ENCODE measurements around the gene FUT1. TPM values are rescaled to one million over a fixed set of nuclear protein-coding genes. Genes with fewer than 3 reads are reported as not detected.

FUT1 gene
- 0.17 and 1.8 TPM in 2 replicates for total RNA-seq

DNA sequence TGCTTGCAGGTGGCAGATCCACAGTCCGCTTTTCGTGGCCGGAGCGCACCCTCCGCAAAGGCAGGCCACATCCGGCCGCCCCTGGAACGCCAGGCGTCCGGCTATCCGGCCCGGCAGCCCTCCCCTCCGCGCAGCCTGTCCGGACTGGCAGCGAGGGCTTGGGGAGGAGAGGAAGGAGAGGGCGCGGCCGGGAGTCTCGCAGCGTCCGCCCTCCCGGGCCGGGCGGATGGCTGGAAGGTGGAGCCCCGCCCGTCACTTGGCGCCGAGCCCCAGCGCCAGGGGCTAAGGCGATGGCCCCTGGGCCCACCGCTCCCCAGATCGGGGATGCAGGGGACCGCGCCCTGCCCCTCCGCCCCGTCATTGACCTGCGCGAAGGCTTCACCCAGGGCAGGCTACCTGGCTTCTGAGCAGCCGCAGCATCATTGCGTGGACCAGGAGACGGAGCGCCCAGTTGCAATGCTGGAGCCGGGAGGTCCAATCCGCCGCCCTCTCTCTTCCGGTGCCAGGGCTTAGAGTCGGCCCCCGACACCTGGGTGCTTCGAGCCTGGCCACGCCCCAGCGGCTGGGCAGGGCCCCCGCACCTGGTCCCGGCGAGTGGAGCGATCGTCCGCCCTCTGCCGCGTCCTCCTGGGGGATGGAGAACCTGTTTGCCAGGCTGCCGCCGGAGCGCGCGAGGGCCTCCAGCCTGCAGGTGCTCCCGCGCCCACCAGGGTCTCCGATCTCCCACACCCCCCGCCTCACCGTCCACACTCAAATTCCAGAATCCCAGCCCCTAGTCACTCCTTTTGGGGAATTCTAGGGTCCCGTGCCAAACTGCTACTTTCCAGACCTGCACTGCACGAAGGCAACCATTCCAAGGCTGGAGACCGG is at the start of gene FUT1:
FUT1 (minus strand) TSS at position 146 of the 870 bp plus-strand sequence. CDS start 1,360 bp downstream, outside the sequence.

DNA sequence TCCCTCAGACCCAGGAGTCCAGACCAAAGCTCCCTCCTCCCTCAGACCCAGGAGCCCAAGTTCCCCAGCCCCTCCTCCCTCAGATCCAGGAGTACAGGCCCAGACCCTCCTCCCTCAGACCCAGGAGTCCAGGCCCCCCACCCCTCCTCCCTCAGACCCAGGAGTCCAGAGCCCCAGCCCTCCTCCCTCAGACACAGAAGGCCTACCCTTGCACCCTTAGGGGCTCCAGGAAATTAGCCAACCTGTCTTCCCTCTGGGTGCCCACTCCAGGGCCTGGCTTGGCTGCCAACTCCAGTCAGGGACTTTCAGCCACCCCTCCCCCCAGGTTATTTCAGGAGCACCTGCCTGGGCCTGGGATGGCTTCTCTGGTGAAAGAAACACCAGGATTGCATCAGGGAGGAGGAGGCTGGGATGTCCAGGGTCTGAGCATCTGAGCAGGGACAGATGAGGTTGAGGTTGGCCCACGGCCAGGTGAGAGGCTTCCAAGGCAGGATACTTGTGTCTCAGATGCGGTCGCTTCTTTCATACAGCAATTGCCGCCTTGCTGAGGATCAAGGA is 2.7 kb upstream of the FUT1 start, which contains the start of gene FGF21:
FGF21 (plus strand) TSS at position 441 of the 558 bp plus-strand sequence. CDS start 713 bp downstream, outside the sequence.

DNA sequence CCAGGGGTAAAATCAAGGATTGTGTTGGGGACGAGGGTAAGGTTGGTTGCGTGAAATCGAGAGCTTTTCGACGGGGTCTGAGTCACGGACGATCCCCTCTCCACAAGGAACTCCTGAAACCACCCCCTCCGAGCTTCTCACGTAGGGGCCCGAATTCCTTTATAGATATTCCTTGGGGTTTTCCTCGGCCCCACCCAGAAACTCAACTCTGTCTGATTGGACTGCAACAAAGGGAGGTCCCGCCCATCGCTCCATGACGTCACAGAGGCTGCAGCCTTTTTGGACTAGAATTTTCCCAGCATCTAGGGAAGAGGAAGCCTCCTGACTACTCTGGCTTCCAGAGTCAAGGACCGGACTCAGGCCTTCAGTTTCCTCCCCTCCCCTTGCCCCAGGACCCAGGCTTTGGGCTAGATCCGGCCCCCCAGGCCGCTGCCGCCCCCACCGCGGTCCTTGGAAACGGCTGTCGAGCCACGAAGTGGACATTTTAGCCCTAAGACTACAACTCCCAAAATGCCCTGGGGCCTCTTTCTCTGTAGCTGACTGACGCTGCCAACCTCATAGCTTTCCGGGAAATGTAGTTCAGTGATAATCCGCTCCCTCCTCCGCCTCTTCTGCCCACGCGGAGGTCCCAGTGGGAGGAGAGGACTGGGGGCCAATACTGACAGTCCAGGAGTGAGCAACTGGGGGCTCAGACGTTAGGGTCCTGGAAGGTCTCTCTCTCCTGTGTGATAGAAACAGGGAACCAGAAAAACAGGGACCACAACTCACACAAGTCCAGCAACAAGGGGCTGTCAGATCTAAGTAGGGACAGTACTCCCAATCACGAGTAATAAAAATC is 5.5 kb downstream of the FUT1 start, which contains the start of gene IZUMO1:
IZUMO1 (minus strand) TSS at position 172 of the 838 bp plus-strand sequence. CDS start 1,050 bp downstream, outside the sequence.

DNA sequence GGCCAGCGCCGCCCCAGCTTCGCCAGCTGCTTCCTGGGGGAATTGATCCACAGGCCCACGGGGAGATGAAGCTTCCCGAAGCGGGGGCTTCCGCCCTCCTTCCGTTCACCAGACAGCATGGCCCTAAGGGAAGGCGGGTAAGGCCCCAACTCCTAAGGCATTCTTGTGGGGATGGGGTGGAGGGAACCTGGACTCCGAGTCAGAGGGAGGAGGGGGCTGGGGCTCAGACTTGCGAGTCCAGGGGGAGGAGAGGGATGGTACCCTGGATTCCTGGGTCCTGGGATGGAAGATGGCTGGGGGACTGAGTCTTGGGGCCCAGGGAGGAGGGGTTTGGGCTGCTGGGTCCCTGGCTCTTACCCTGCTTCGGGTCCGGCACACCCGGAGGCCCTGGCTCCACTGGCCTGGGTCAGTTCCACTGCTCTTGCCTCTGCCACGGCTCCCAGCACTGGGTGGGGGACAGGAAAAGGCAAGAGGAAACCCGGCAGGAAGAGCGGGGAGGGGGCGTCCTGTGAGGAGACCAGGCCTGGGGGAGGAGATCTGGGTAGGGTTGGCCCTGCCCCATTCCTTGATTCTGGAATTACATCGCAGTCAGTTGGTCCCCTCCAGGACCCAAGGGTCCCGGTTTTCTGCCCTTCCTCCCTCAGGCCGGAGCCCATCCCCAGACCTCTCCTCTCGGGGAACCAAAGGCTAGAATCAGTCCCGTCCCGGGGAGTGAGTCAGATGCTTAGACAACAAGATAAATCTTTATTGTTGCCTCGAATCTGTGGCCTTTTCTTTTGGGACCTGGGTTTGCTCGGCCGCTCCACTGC is 12.1 kb downstream of the FUT1 start, which contains the start of gene RASIP1:
RASIP1 (minus strand) TSS at position 447 of the 809 bp plus-strand sequence; CDS start at position 119, 328 bp downstream.

DNA sequence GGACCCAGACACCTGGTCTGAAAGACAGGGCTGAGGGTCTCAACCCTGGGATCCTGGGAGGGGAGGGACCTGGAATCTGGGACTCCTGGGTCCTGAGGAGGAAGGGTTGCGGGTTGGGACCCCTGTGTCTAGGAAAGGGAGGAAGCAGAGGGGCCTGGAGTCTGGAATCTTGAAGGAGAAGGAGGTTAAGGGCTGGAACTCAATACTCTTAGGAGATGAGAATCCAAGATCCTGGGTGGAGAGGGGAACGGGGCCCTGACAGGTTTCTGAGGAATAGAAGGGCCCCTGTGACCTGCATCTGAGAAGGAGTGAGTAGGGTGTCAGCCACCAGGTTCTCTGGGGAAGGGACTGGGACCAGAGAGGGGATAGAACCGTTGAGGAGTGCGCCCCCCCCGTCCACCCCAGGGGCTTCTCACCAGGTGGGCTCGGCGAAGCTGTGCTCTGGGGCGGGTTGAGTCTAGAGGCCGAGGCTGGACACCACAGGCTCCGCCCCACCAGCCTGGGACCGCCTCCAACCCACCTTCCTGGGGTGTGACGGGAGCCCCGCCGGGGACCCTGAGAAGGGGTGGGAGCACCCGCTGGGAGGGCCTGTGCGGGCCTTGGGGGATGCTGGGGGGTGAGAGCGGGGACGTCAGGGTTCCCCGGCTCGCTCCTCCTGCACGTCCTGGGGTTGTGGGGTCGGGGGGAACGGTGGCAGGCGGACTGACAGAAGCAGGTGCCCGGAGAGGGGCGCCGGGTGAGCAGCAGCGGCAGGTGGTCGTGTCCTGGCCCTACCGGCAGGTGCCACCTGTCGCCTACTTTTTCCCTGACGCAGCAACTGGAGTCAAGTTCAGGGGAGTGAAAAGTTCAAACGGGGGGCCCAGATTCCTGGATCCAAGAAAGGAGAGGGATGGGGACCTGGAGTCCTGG is 32.9 kb downstream of the FUT1 start, which contains the start of gene MAMSTR:
MAMSTR (minus strand) TSS at position 463 of the 909 bp plus-strand sequence. CDS start 694 bp downstream, outside the sequence.

Other genes starting within 250 kb of the FUT1 start
- not detected in 2 replicates for gene LMTK3, start 240.8 kb downstream of the FUT1 start, total RNA-seq
- gene SULT2B1, start 200.5 kb downstream of the FUT1 start, total RNA-seq: 0.23 TPM in 1 of 2 replicates, not detected in the other
- not detected in 2 replicates for gene SPACA4, start 145.9 kb downstream of the FUT1 start, total RNA-seq
- gene FAM83E, start 137.6 kb downstream of the FUT1 start, total RNA-seq: not detected in 2 replicates
- gene RPL18, start 133.5 kb downstream of the FUT1 start, total RNA-seq: 2,965 and 4,008 TPM in 2 replicates
- gene SPHK2, start 133.1 kb downstream of the FUT1 start, total RNA-seq: 10.4 and 15.2 TPM in 2 replicates
- gene DBP, start 115.3 kb downstream of the FUT1 start, total RNA-seq: 2.7 and 3.7 TPM in 2 replicates
- gene CA11, start 106.5 kb downstream of the FUT1 start, total RNA-seq: 2.5 and 2.6 TPM in 2 replicates
- 0.60 TPM in 1 of 2 replicates, not detected in the other for gene NTN5, start 79.6 kb downstream of the FUT1 start, total RNA-seq
- not detected in 2 replicates for gene FUT2, start 56.7 kb downstream of the FUT1 start, total RNA-seq
- 3.2 and 3.8 TPM in 2 replicates for gene MAMSTR, start 32.9 kb downstream of the FUT1 start, total RNA-seq
- 2.3 and 6.4 TPM in 2 replicates for gene RASIP1, start 12.0 kb downstream of the FUT1 start, total RNA-seq
- not detected in 2 replicates for gene IZUMO1, start 5.7 kb downstream of the FUT1 start, total RNA-seq
- gene FGF21, start 2.9 kb upstream of the FUT1 start, total RNA-seq: not detected in 2 replicates
- gene BCAT2, start 58.4 kb upstream of the FUT1 start, total RNA-seq: 55.0 and 59.9 TPM in 2 replicates
- 5.9 and 14.9 TPM in 2 replicates for gene HSD17B14, start 83.8 kb upstream of the FUT1 start, total RNA-seq
- gene PLEKHA4, start 116.0 kb upstream of the FUT1 start, total RNA-seq: 10.3 and 28.0 TPM in 2 replicates
- gene PPP1R15A, start 119.8 kb upstream of the FUT1 start, total RNA-seq: 46.6 and 66.4 TPM in 2 replicates
- gene TULP2, start 146.1 kb upstream of the FUT1 start, total RNA-seq: 0.09 TPM in 1 of 2 replicates, not detected in the other
- 322 and 497 TPM in 2 replicates for gene NUCB1, start 147.7 kb upstream of the FUT1 start, total RNA-seq
- 0.68 TPM in 1 of 2 replicates, not detected in the other for gene DHDH, start 181.1 kb upstream of the FUT1 start, total RNA-seq
- gene BAX, start 202.2 kb upstream of the FUT1 start, total RNA-seq: 74.8 and 110 TPM in 2 replicates
- gene FTL, start 212.7 kb upstream of the FUT1 start, total RNA-seq: 6,635 and 8,342 TPM in 2 replicates
- 39.2 and 79.2 TPM in 2 replicates for gene GYS1, start 240.7 kb upstream of the FUT1 start, total RNA-seq
- 100 and 106 TPM in 2 replicates for gene RUVBL2, start 241.2 kb upstream of the FUT1 start, total RNA-seq